Measurements from ENCODE around the gene NUDT16L1. TPM values are rescaled to one million over a fixed set of nuclear protein-coding genes. Genes with fewer than 3 reads are reported as not detected.

NUDT16L1 gene
- total and polyA plus RNA-seq, 2 of the 13 experiments (the other 11 are each of a cell fraction or from before 2014, with no cell fraction given): 28.0 to 40.5 TPM

DNA sequence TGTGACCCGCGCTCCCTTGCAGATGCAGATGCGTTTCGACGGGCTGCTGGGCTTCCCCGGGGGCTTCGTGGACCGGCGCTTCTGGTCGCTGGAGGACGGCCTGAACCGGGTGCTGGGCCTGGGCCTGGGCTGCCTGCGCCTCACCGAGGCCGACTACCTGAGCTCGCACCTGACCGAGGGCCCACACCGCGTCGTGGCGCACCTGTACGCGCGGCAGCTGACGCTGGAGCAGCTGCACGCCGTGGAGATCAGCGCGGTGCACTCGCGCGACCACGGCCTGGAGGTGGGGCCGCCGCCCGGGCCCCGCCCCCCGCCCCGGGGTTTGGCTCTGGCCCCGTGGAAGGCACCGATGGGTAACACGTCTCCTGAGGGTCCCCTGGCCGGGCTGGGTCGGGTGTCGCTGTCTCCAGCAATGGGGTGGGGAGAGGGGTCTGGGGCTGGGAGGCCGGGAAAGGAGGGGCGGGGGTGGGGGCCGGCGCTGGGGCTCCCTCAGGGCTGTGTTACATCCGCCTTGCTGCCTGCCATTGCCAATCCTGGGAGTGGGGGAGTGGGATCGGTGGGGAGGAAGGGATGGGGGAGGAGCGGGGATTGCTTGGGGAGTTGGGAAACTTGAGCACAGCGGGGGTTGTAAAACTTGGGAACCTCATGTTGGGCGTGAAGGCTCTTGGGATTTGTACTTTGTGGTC lies 737 bp downstream of the NUDT16L1 start (continued):
- TF ChIP-seq, protein P1, sequence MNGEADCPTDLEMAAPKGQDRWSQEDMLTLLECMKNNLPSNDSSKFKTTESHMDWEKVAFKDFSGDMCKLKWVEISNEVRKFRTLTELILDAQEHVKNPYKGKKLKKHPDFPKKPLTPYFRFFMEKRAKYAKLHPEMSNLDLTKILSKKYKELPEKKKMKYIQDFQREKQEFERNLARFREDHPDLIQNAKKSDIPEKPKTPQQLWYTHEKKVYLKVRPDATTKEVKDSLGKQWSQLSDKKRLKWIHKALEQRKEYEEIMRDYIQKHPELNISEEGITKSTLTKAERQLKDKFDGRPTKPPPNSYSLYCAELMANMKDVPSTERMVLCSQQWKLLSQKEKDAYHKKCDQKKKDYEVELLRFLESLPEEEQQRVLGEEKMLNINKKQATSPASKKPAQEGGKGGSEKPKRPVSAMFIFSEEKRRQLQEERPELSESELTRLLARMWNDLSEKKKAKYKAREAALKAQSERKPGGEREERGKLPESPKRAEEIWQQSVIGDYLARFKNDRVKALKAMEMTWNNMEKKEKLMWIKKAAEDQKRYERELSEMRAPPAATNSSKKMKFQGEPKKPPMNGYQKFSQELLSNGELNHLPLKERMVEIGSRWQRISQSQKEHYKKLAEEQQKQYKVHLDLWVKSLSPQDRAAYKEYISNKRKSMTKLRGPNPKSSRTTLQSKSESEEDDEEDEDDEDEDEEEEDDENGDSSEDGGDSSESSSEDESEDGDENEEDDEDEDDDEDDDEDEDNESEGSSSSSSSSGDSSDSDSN (CRISPR knock-in tag; IDR thresholded peaks at IDR 0.05): 0 out of 2 replicates have a peak, but pooled peaks have one; percentile 4
- TF ChIP-seq, protein P2, sequence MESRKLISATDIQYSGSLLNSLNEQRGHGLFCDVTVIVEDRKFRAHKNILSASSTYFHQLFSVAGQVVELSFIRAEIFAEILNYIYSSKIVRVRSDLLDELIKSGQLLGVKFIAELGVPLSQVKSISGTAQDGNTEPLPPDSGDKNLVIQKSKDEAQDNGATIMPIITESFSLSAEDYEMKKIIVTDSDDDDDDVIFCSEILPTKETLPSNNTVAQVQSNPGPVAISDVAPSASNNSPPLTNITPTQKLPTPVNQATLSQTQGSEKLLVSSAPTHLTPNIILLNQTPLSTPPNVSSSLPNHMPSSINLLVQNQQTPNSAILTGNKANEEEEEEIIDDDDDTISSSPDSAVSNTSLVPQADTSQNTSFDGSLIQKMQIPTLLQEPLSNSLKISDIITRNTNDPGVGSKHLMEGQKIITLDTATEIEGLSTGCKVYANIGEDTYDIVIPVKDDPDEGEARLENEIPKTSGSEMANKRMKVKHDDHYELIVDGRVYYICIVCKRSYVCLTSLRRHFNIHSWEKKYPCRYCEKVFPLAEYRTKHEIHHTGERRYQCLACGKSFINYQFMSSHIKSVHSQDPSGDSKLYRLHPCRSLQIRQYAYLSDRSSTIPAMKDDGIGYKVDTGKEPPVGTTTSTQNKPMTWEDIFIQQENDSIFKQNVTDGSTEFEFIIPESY (CRISPR knock-in tag; IDR thresholded peaks at IDR 0.05): no peak
- TF ChIP-seq TCF12 (IDR thresholded peaks at IDR 0.05) (no peak), TCF12 (CRISPR knock-in tag; IDR thresholded peaks at IDR 0.05) (no peak), PTBP1 (IDR thresholded peaks at IDR 0.05; ENCODE audit: low read depth, low read length, poor library complexity, severe bottlenecking) (no peak), ZNF335 (CRISPR knock-in tag; IDR thresholded peaks at IDR 0.05) (no peak), NFKB2 (CRISPR knock-in tag; IDR thresholded peaks at IDR 0.05; ENCODE audit: borderline replicate concordance) (peak; percentile 9; the same call in 1 of the 2 replicates), HOXA5 (CRISPR knock-in tag; IDR thresholded peaks at IDR 0.05) (no peak; the same call in 1 of the 2 replicates), ZNF766 (CRISPR knock-in tag; IDR thresholded peaks at IDR 0.05; ENCODE audit: borderline replicate concordance) (0 out of 2 replicates have a peak, but pooled peaks have one; percentile 17), PCBP2 (optimal IDR thresholded peaks at IDR 0.05; ENCODE audit: low read depth, low read length, poor library complexity, severe bottlenecking) (no peak), KLF13 (CRISPR knock-in tag; IDR thresholded peaks at IDR 0.05) (no peak), ZBTB7A (CRISPR knock-in tag; IDR thresholded peaks at IDR 0.05) (peak; percentile 38; the same call in 1 of the 2 replicates), HNF4G (IDR thresholded peaks at IDR 0.05; ENCODE audit: borderline replicate concordance, low read depth, low read length) (no peak), HNF4G (CRISPR knock-in tag; IDR thresholded peaks at IDR 0.05; ENCODE audit: borderline replicate concordance, low read depth) (no peak), ZNF501 (CRISPR knock-in tag; IDR thresholded peaks at IDR 0.05) (no peak), CBFB (CRISPR knock-in tag; IDR thresholded peaks at IDR 0.05) (no peak), ZNF572 (CRISPR knock-in tag; IDR thresholded peaks at IDR 0.05) (no peak), ZNF549 (CRISPR knock-in tag; IDR thresholded peaks at IDR 0.05) (no peak), NONO (IDR thresholded peaks at IDR 0.05) (no peak), NONO (CRISPR knock-in tag; conservative IDR thresholded peaks at IDR 0.05) (no peak), SIN3A (IDR thresholded peaks at IDR 0.05; ENCODE audit: borderline replicate concordance, low read depth, low read length) (no peak), MEF2D (CRISPR knock-in tag; IDR thresholded peaks at IDR 0.05) (no peak)
- TF ChIP-seq, protein P3, sequence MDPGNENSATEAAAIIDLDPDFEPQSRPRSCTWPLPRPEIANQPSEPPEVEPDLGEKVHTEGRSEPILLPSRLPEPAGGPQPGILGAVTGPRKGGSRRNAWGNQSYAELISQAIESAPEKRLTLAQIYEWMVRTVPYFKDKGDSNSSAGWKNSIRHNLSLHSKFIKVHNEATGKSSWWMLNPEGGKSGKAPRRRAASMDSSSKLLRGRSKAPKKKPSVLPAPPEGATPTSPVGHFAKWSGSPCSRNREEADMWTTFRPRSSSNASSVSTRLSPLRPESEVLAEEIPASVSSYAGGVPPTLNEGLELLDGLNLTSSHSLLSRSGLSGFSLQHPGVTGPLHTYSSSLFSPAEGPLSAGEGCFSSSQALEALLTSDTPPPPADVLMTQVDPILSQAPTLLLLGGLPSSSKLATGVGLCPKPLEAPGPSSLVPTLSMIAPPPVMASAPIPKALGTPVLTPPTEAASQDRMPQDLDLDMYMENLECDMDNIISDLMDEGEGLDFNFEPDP (CRISPR knock-in tag; conservative IDR thresholded peaks at IDR 0.05): no peak
- TF ChIP-seq, protein P4, sequence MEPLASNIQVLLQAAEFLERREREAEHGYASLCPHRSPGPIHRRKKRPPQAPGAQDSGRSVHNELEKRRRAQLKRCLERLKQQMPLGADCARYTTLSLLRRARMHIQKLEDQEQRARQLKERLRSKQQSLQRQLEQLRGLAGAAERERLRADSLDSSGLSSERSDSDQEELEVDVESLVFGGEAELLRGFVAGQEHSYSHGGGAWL (CRISPR knock-in tag; IDR thresholded peaks at IDR 0.05): 0 out of 2 replicates have a peak, but pooled peaks have one; percentile 5

Data from HepG2 (cell line).